ENCODE results near the gene RTN4R.

Gene RTN4R

DNA sequence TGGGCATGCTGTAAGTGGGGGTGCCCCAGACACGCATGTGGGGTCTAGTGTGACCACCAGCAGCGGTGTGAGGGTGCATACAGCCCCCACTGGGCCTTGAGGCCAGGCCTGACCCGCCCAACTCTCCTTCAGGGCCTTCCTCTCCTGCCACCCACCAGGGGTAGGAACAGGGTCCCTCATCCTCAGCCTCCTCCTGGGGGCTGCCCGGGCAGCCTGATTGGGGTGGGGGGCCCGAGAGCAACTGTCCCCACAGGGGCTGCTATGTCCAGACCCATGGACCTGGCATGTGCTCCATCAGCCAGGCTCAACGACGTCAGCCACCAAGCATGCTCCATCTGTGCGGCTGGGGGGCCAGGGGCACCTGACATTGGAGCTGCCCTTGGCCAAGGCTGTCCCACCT, 27.2 kb downstream of the RTN4R start:
- DNase-seq = no peak

DNA sequence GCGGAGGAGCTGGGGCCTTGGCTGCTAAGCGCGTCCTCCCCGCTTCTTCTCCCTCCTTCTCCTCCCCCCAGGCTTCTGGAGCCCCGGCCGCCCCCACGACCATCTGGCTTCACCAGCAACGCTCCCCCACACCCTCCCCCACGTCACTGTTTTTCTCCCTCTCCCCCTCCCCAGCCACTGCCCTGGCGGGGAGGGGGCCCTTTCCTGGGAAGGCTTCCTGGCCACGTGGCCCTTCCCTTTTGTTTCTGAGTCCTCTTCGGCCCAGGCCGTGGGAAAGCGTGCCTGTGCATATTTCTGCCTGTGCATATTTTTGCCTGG, 27.7 kb downstream of the RTN4R start:
- no peak for DNase-seq

DNA sequence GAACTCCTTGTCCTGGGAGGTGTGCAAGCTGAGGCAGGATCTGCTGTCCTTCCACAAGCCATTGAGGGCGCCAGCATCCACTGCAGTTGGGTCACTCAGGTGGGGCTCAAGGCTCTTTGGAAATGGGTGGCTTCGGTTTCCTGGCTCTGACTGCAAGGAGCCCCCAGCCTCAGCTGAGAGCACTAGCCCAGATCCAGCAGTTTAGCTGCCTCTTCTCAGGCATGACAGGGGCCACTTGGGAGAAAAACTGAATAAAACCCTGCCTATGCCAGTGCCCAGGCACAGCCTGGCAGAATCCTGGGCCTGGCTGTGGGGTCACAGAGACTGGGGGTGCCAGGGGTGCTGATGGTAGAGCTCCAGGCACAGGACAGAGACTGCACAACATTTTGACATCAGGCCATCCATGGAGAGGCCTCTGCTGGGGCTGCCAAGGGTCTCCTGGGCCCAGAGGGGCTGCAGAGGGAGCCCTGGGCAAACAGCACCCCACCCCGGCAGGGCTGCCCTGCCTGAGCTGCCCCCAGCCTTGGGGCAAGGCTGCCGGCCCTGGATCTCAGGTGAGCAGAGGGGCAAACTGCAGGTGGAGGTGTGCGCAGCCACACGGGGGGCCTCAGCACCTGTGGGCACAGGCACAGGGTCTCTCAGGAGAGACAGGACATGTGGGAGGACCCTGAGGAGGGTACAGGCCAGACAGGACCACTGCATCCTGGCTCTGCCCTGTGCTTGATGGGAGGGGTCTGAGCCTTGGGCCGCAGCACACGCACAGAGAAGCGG, 28.3 kb downstream of the RTN4R start:
- no peak for DNase-seq

DNA sequence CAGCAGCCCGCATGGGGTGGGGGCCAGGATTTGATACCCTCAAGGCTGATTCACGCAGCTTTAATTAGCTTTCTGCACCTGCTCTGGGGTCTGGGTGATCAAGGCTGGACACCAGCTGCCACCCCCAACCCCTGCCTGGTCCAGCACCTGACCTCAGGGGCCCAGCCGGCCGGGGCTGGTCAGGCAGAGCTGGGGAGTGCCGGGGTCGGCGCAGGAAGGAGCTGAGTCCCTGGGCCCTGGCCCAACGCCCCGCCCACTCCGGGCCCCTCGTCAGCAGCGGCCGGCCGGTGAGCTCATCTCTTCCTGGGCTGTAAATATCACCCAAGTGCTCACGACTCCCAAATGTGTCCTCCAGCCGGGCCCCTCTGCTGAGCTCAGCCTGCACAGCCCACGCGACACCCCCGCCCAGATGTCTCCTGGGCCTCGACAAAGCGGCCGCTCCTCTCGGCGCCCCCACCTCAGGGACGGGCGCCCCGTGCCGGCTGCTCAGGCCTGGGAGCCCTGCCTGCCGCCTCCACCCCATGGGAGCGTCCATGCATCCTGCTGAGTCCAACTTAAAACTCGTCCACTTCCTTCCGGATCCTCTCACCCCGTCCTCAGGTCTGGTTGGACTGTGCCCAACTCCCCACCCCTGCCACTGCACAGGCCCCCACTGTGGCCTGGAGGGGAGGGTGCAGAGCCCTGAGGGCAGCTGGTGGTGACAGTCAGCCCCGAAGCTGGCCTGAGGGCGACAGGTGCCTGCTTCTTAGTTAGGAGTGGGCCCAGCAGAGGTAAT, 29.0 kb downstream of the RTN4R start:
- no peak for DNase-seq

DNA sequence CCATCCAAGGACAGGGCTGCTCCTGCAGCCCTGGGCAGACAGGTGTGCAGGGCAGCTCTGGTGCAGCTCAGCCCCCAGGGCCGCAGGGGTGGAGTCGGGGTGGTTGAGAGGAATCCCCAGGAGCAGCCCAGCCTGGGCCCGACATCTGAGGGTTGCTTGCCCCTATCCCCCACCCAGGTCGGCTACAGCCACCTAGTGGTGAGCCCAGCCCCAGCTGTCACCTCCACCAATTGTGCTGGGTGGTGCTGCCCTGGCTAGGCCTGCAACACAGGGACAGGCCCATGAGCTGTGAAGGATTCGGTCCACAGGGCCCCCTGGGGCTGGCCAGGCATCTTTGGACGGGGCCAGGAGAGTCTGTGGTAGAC, 29.6 kb downstream of the RTN4R start:
- DNase-seq = no peak

DNA sequence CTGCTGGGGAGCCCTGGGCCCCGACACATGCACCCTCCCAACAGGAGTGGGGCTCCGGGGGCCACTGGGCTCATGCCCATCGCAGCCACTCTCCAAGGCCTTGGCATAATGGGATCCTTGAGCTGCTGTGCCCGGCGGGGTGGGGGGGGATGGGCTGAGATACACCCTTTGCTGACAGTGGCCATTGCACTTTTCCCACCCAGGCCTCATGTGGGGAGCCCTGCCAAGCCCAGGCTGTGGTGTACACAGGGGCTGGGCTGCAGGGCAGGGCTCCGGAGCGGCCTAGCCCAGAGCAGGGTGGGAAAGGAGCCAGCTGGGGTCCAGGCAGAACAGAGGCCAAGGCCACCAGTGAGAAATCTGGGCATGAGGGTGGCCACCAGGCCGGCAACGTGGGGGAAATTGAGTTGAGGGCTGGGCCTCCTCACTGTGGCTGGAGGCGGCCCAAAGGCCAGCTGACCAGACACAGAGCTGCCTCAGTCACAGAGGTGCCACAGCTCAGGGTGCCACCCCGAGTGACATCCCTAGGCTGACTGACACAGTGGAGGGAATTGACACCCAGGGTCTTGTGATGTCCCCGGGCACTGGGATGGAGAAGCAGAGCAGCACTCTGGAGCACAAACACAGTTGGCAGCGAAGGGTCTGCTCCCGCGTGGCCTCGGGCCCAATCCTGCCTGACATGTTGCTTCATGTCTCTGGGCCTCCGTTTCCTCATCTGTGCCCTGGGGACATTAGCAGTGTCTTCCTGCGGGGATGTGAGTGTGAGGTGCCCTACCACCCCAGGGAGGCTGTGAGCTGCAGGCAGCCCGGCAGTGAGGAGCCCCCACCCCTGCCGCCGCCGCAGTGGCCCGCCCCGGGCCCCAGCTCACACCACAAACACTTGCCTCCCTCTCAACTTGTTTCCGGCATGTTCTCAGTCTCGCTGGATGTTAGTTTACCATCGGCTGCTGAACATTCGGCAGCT, 30.4 kb downstream of the RTN4R start:
- no peak for DNase-seq

DNA sequence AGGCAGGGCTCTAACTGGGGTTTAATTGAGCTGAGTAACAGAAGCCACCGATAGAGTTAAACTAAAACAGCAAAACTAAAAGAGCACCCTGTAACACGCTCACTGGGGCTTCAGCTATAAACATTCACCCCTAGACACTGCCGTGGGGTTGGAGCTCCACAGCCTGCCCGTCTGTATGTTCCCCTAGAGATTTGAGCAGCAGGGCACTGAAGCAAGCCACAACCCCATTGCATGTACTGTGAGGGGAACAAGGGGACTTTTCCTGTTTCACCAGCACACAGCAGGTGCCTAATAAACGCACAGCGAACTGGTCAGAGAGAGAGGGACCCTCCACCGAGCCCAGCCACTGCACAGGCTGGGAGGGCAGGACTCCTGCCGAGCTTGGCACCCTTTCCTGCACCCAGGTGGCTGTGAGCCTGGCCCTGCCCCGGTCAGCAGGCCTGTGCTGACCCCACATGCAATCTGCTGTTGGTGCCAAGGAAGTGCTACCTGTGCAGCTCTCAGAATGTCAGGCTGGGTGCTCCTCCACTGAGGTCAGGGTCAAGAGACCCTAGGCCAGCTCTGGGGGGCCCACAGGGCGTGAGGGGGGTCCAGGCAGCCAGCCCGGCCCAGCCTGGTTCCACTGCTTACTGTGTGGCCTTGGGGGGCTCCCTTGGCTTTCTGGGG, 31.9 kb downstream of the RTN4R start:
- DNase-seq = no peak

DNA sequence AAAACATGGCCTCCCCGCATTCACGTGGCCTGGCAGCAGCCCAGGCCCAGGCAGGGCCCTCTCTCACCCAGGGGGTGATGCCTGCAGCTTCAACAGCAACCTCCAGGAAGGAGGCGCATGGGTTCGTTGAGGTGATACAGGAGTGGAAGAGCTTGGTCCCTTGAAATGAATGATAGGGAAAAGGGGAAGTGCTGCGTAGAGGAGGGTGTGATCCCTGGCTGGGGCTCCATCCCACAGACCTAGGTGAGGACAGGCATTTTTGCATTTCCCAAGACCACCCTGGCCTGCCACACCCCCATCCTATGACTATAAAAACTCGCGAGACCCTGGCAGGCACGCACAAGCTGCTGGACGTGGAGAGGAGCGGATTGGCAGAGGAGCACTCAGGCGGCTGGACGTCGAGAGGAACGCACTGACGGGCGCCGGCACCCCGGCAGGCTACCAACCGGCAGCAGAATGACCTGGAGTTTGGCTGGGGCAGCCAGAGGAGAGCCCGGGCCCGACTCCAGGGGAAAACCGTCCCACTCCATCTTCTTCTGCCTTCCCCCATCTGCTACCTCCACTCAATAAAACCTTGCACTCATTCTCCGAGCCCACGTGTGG, 32.6 kb downstream of the RTN4R start:
- no peak for DNase-seq

DNA sequence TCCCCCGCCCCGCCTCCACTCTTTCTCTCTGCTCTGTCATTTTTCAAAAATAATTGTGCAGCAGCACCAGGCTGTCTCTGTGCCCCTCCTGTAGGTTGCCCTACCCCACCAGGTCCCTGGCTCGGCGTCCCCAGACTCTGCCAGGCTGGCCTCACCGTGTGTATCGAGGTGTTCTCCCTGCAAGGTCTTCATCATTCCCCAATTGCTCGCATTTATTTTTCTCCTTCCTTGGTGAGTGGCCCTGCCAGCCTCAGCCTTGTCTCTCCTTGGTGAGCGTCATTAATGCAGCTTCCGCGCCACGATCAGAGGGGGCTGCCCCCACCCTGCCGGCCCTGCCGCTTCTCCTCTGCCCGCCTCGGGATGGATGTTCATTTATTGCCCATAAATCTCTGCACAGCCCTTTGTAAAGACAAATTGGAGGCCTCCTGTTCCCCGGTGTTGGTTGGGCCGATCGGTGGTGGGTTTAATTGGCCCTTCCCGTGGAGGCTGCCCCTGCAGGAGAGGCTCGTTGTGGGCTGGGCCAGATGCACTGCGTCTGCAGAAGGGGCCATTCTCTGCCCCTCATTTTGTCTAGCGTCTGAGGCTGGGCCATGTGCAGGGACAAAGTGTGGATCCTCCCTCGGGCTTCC, 33.2 kb downstream of the RTN4R start:
- no peak for DNase-seq

DNA sequence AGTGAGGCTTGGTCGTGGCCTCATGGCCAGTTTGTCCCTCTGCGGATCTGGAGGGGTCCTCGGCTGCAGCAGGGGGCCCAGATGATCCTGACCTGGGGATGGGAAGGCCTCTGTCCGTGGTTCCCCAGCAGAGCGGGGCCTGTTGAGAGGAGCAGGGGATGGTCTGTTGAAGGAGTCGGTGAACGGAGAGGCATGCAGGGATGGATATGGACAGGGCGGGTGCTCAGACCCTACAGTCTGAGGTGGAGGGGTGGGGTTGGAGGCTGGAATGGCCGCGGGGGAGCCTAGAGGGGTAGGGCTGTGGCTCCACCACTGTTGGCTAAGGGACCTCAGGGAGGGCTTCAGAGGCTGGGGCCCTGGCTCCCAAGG, 33.8 kb downstream of the RTN4R start:
- no peak for DNase-seq

DNA sequence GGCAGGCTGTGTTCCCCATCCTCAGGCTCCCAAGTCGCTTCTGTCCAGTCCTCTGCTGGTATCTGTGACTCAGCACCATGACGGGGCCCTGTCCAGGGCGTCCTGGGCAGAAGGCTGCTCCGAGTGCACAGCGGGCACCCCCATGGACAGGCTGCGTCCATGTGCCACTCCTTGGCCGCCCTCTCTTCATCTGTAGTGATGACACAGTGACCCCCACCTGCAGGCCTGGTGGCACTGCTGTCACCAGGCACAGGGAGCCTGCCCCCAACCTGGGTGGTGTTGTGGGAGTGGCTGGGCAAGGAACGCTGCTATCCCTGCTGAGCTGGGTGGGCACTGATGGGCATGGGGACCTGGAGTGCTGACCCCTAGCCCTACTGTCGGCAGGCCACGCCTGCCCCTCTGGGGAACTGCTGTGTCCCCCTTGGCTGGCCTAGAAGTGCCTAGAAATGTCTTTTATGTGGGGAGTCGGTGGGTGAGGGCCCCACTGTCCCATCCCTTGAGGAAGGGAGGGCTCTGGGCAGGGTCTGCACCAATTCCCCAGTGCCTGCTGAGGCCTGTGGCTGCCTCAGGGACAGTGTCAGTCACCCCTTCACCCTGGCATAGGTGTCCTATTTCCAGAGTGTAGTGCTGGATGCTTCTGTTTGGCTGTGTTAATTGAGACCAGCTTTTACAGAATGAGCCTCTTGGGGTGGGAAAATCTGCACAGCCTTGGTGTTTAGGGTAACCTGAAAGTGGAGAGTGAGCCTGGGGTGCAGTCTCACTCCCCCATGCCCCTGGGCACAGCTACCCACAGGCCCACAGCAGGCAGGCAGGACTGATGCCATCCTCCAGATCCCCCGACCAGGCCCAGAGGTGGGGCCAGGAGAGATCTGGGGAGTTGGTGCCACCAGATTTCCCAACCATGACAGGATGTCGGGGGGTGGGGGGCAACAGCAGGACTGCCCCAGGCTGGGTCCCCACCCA, 34.5 kb downstream of the RTN4R start:
- DNase-seq = no peak

DNA sequence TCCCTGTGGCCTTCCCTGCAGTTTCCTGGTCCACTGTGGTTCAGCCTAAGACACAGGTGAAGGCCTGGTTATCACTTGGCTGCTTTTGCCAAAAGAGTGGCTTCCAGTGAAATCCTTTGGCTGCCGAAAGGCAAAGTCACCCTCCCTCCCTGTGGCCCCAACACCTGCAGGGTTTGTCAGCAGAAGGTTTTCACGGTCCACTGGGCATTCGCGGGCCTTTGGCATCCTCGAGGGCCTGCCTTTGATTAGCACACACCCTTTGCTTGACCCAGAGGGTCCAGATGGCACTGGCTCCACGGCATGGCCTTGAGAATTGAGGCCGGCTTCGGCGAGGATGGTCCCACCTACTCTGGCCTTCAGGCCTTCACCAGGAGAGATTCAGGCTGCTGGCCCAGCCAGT, 35.3 kb downstream of the RTN4R start:
- DNase-seq = no peak

DNA sequence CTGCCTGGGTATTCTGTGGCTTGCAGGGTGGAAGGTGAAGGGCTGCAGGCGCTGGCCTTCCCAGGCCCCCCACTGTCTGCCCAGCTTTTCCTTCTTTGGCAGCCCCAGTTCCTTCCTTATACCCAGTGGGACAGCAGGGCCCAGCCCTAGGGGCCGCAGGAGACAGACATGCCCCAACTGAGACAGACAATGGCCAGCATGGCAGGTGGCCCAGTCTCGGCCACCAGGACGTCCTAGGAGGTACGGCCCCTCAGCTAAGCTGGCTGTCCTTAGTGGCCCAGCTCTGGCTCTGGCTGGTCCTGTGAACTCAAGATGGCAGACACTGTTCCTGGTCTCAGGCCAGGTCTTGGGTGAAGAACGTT, 35.9 kb downstream of the RTN4R start:
- DNase-seq = no peak

DNA sequence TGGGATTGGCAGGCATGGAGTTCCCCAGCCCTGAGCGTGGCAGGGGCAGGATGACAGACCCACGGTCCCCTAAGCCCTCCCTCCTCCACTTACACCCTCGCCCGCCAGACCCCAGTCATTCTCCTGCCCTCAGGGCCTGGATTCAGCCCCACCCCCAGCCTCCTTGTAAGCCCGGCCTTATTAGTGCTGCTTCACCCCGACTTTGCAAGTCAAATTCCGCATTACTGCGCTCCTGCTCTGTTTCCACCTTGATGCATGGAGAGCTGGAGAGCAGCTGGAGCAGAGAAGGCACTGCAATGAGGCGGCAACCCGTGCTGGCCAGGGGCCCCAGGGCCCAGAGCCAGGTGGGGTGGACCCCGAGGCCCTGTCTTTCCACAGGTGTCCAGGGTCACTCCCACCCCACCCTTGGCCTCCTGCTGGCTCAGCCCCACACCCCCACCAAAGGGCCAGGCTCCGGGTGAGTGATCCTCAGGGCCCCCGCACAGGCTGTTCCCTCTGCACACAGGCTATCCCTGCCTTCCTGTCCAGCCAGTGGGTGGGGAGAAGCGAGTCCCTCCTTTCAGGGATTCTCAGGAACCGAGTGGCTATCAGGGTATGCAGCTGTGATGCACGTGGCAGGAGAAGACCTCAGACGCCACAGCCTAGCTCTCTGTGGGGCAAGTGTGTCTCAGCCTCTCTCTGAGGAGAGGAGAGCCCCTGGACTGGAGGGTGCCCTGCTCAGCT, 36.4 kb downstream of the RTN4R start:
- DNase-seq = no peak

DNA sequence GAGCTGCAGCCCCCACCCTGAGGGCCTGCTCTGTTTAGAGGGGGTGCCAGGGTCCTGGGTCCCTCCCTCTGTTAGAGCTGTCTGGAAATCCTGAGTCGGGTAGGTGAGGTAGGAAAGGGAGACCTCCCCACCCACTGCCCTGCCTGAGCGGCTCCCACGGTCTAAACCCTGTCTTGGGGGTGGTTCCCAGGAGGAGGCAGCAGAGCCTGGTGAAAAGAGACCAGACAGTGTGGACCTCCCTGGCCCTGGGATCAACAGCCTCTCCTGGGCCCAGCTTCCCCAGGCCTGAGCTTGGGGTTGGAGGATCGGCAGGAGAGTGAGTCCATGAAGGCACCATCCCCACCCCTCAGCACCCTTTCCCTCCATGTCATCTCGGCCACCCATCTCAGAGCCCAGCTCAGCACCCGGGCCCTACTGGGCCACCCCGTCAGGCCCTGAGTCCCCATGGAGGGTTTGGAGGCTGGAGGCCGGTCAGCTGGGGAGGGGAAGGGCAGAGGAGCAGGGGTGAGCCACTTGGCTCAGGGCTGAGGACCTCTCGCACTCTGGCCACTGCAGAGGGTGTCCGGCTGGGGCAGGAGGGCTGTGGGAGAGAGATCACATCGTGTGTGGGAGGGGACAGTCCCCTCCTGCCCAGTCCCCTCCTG, 37.2 kb downstream of the RTN4R start:
- DNase-seq = no peak

DNA sequence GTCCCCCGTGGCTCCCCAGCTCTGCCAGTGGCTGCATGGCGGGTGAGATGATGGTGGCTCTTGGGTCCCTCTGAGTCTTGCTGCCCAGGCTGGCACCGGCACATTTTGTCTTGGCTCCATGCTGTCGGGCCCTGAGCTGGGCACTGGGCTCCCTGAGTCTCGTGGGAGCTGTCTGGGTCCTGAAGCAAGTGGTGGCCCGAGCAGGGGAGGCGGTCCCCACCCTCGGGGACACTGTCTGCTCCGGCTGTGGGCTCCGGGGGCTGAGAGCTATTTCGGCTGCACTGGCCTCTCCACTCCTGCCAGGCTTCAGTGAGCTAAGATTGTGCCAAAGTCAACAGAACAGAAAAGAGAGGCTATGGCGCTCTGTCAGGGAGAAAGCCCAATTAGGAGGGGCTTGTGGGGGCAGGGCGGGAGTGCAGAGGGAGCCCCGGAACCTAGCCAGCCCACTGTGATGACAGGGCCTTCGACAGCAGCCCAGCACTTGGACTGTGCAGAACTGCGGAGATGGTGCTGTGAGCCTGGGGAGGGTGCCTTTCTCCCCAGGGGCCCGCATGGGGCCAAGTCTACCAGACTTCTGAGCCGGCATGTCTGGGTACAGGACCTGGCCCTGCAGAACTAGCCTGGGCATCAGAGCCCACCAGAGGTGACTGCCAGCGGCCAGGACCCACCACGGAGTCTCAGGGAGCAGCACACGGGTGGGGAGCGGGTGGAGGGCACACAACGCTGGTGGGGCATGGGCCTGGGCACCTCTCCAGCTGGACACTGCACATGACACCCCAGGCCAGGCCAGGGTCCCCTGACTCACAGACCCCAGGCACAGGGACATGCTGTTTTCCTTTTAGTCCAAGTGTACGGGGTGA, 38.0 kb downstream of the RTN4R start:
- DNase-seq = no peak

DNA sequence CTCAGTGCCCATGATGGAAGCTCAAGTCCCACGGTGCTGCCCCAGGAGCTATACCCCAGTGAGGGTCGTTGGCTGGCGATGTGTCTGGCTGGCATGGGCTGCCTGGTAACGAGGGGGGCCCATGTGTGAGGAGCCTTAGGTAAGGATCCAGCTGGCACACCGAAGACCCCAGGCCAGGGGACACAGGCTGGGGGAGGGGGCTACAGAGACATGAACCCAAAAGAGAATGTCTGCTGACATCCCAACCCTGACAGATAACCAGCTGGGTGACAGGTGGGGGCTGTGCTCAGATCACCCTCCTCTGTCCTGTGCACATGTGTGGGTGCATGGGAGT, 39.2 kb downstream of the RTN4R start:
- no peak for DNase-seq

DNA sequence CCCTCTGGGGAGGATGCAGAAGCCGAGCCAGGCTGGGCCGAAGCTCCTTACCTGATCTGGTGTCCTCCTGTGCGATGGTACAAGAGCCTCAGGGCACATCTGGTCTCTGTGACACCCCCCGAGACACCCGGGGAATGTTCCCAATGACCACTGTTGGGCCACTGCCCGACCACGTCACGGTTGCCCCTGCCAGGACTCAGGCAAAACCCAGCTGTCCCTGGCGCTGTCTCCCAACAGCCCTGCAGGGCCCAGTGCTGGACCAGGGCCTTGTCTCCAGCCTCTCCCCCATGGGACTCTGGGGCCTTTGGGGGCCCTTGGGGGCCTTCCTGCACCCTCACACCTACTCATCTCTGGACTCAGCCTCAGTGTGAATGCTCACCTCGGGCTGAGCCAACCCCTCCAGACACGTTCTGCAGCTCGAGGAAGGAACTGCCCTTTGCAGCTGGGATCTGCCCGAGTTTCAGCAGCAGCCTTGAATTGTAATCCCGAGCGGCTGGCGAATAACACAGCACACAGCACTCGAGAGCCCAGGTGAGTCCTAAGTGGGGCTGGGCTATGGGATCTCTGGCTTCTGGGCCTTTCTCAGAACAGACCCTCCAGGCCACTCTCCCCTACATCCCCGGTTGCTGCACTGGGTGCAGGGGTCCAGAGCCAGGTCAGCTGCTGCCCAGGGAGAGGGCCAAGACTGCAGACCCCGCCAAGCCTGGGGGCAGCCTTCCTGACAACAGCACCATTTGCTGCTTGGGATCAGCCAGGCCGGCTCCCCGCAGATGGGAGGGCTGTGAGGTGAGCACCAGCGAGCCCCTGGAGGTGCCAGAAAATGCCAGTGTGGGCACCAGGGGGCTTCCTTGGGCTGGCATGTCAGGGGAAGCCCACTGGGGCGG, 39.8 kb downstream of the RTN4R start:
- no peak for DNase-seq
